Measurements from ENCODE around the gene ARL1. TPM values are rescaled to one million over a fixed set of nuclear protein-coding genes. Genes with fewer than 3 reads are reported as not detected.

Gene ARL1
- polyA plus RNA-seq, 3 donors = 14.7 to 34.8 (median 27.3) TPM

DNA sequence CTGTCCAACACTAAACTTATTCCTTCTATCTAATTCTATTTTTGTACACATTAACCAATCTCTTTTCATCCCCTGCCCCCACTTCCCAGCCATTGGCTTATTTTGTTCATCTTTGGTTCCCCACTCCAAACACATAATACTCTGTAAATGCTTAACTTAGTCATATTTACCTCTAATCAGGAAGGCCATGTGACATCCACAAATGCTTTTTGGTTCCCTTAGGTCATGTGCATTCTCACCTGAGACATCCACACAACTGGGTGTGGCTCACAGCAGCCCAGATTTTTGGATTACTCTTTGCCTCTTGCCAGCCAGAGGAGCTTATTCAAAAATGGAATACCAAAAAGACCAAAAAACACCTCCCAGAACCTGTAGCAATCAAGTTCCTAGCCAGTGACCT lies 28.4 kb downstream of the ARL1 start:
- DNase-seq = no peak
- Histone ChIP-seq H3K4me2 (replicated peaks; ENCODE audit: extremely low read depth, low read length, poor library complexity, severe bottlenecking) (no peak overlapping the region), H2AFZ (ENCODE audit: insufficient read depth, low read depth, low read length, poor library complexity, severe bottlenecking) (no peak overlapping the region), H4K20me1 (ENCODE audit: insufficient read depth, low read length) (no peaks in the 10 kb centered on the region), H3K4me1 (ENCODE audit: control insufficient read depth in 1 of 2, insufficient read depth in 2 of 2, low read length in 2 of 2) (no peaks in the 10 kb centered on the region), H3K9me3 (replicated peaks in 1 of 2; ENCODE audit: control insufficient read depth in 1 of 2, insufficient read depth in 1 of 2, low read length in 2 of 2) (no peaks in the 10 kb centered on the region), H3K79me2 (ENCODE audit: insufficient read depth, low read length) (no peaks in the 10 kb centered on the region), H3K9ac (ENCODE audit: insufficient read depth, low read length, poor library complexity, severe bottlenecking) (no peak overlapping the region), H3K36me3 (replicated peaks in 1 of 2; ENCODE audit: control insufficient read depth in 1 of 2, insufficient read depth in 2 of 2, low read length in 2 of 2) (peaks cover 43 to 78% of the 10 kb centered on the region in 2 donors), H3K27me3 (ENCODE audit: control insufficient read depth in 2 of 2, insufficient read depth in 2 of 2, low read length in 2 of 2) (no peaks in the 10 kb centered on the region), H3K4me3 (replicated peaks in 1 of 3; ENCODE audit: low read depth in 2 of 3, low read length in 3 of 3) (no peak overlapping the region), H3K27ac (ENCODE audit: low read depth in 1 of 2, low read length in 2 of 2) (no peak overlapping the region)
- Mint-ChIP-seq H3K27ac (no peak overlapping the region), H3K4me1 (no peaks in the 10 kb centered on the region), H3K27me3 (ENCODE audit: low read depth in 3 of 3) (peaks cover 0 to 2% (median 2%) of the 10 kb centered on the region in 3 donors), H3K9me3 (no peaks in the 10 kb centered on the region), H3K4me3 (no peak overlapping the region), H3K36me3 (peaks cover 68 to 77% of the 10 kb centered on the region in 2 donors)
- intact Hi-C loops (cut with micrococcal nuclease) = no loop called here
- TF ChIP-seq, protein P1, sequence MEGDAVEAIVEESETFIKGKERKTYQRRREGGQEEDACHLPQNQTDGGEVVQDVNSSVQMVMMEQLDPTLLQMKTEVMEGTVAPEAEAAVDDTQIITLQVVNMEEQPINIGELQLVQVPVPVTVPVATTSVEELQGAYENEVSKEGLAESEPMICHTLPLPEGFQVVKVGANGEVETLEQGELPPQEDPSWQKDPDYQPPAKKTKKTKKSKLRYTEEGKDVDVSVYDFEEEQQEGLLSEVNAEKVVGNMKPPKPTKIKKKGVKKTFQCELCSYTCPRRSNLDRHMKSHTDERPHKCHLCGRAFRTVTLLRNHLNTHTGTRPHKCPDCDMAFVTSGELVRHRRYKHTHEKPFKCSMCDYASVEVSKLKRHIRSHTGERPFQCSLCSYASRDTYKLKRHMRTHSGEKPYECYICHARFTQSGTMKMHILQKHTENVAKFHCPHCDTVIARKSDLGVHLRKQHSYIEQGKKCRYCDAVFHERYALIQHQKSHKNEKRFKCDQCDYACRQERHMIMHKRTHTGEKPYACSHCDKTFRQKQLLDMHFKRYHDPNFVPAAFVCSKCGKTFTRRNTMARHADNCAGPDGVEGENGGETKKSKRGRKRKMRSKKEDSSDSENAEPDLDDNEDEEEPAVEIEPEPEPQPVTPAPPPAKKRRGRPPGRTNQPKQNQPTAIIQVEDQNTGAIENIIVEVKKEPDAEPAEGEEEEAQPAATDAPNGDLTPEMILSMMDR (IDR thresholded peaks at IDR 0.05) = no peak

DNA sequence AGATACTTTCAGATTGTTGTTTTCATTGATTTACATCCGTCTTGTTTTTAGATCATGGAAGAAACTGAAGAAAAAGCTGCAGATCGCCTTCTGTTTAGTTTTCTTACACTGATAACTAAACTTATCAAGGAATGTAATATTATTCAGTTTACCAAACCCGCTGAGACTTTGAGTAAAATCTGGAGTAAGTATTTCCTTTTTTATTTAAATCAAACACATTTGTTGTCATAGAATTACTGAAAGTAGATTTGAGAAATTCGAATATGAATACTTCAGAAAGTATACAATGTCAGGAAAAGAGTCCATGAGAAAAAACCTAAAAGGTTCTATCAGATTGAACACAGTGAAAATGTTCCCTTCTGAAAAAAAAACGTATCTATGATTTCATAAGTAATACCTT lies 32.0 kb downstream of the ARL1 start:
- H3K79me2 ChIP-seq (ENCODE audit: insufficient read depth, low read length) = no peaks in the 10 kb centered on the region
- Mint-ChIP-seq H3K36me3 (peaks cover 66 to 68% of the 10 kb centered on the region in 2 donors), H3K27me3 (ENCODE audit: low read depth in 3 of 3) (peaks cover 0 to 2% (median 0%) of the 10 kb centered on the region in 3 donors), H3K4me1 (no peaks in the 10 kb centered on the region), H3K27ac (peak overlapping the region in 1 of 7 donors; percentile 3), H3K4me3 (no peak overlapping the region), H3K9me3 (peaks cover 0 to 2% (median 0%) of the 10 kb centered on the region in 7 donors)
- no peak overlapping the region for H3K4me3 ChIP-seq (replicated peaks in 1 of 3; ENCODE audit: low read depth in 2 of 3, low read length in 3 of 3)
- WGBS (ENCODE audit: insufficient coverage) = no CpG with 5 or more reads among the region's 5 CpGs
- no peaks in the 10 kb centered on the region for H3K4me1 ChIP-seq (ENCODE audit: control insufficient read depth in 1 of 2, insufficient read depth in 2 of 2, low read length in 2 of 2)
- DNase-seq = no peak
- no peaks in the 10 kb centered on the region for H3K9me3 ChIP-seq (replicated peaks in 1 of 2; ENCODE audit: control insufficient read depth in 1 of 2, insufficient read depth in 1 of 2, low read length in 2 of 2)
- no peak overlapping the region for H3K4me2 ChIP-seq (replicated peaks; ENCODE audit: extremely low read depth, low read length, poor library complexity, severe bottlenecking)
- no peak overlapping the region for H3K9ac ChIP-seq (ENCODE audit: insufficient read depth, low read length, poor library complexity, severe bottlenecking)
- no peak overlapping the region for H3K27ac ChIP-seq (ENCODE audit: low read depth in 1 of 2, low read length in 2 of 2)
- intact Hi-C loops (cut with micrococcal nuclease) = no loop called here
- peaks cover 44 to 74% of the 10 kb centered on the region in 2 donors for H3K36me3 ChIP-seq (replicated peaks in 1 of 2; ENCODE audit: control insufficient read depth in 1 of 2, insufficient read depth in 2 of 2, low read length in 2 of 2)
- no peaks in the 10 kb centered on the region for H4K20me1 ChIP-seq (ENCODE audit: insufficient read depth, low read length)
- H2AFZ ChIP-seq (ENCODE audit: insufficient read depth, low read depth, low read length, poor library complexity, severe bottlenecking) = no peak overlapping the region
- no peaks in the 10 kb centered on the region for H3K27me3 ChIP-seq (ENCODE audit: control insufficient read depth in 2 of 2, insufficient read depth in 2 of 2, low read length in 2 of 2)
- TF ChIP-seq, protein P1 (IDR thresholded peaks at IDR 0.05) = no peak
